NT2/D1 (cell line): Measurements from ENCODE around the gene SPACA6.

Experiments
- SUZ12 ChIP-seq: IDR thresholded peaks from 2 replicates; pipeline ENCODE4 v1.6.1; 2011; ENCODE audit not compliant: insufficient read length, insufficient read depth; ENCODE audit errors: extremely low read depth
- YY1 ChIP-seq: IDR thresholded peaks from 2 replicates; pipeline ENCODE4 v1.6.1; 2011; ENCODE audit not compliant: insufficient read length, insufficient read depth
- ZNF274 ChIP-seq: IDR thresholded peaks from 2 replicates; pipeline ENCODE4 v1.6.1; 2011; ENCODE audit warnings: mild to moderate bottlenecking, low read depth, low read length

- TF ChIP-seq YY1 = no peak
- no peak for TF ChIP-seq SUZ12
- no peak for TF ChIP-seq ZNF274
These were observed 7.0 kb upstream of the SPACA6 start for GRCh38 chr19:51686171-51686570.
